RWPE2 (cell line): ENCODE data around the gene HSPA9.

Source experiments
- ATAC-seq: fragments of 200-7000 bp; cut with Tn5 transposase; 3 replicates; pipeline ENCODE4 v1.9.1; 2021; ENCODE audit warnings: low read depth
- DNase-seq: peaks from one replicate; pipeline ENCODE4 v3.0.0-alpha.2; 2020; ENCODE audit warnings: low spot score
- H3K27ac ChIP-seq: fragments of 450-650 bp; 2 replicates; pipeline ENCODE4 v1.5.1; 2017; ENCODE audit warnings: mild to moderate bottlenecking; ENCODE audit not compliant: poor library complexity, severe bottlenecking
- H3K27me3 ChIP-seq: fragments of 250-450 bp; sonication (Bioruptor Pico); 2 replicates; pipeline ENCODE4 v1.5.1; 2021; ENCODE audit warnings: mild to moderate bottlenecking, moderate library complexity; ENCODE audit not compliant: insufficient read depth, poor library complexity, severe bottlenecking
- H3K36me3 ChIP-seq: fragments of 250-450 bp; sonication (Bioruptor Pico); 2 replicates; pipeline ENCODE4 v1.5.1; 2020; ENCODE audit warnings: low read depth, mild to moderate bottlenecking, moderate library complexity
- H3K4me1 ChIP-seq: fragments of 250-450 bp; sonication (Bioruptor Pico); 2 replicates; pipeline ENCODE4 v1.5.1; 2021; ENCODE audit warnings: mild to moderate bottlenecking, moderate library complexity; ENCODE audit not compliant: insufficient read depth, poor library complexity, severe bottlenecking
- H3K4me3 ChIP-seq: fragments of 250-450 bp; sonication (Bioruptor Pico); 2 replicates; pipeline ENCODE4 v1.5.1; 2021; ENCODE audit warnings: mild to moderate bottlenecking, moderate library complexity; ENCODE audit not compliant: severe bottlenecking
- H3K9me3 ChIP-seq: fragments of 250-450 bp; sonication (Bioruptor Pico); 2 replicates; pipeline ENCODE4 v1.5.1; 2021; ENCODE audit warnings: mild to moderate bottlenecking, moderate library complexity; ENCODE audit not compliant: severe bottlenecking
- CTCF ChIP-seq: fragments of 450-650 bp; IDR thresholded peaks from one replicate; pipeline ENCODE4 v1.5.1; 2017; ENCODE audit warnings: mild to moderate bottlenecking, moderate library complexity; ENCODE audit not compliant: poor library complexity, severe bottlenecking

Gene HSPA9

GRCh38 chr5:138602371-138603000 is 27.3 kb upstream of the HSPA9 start:
- DNase-seq, result no peak
- ATAC-seq, result no peak
- no peaks in the 10 kb centered on the region for H3K36me3 ChIP-seq
- H3K9me3 ChIP-seq, result no peaks in the 10 kb centered on the region
- no peak overlapping the region for H3K4me3 ChIP-seq
- no peaks in the 10 kb centered on the region for H3K27me3 ChIP-seq
- H3K27ac ChIP-seq, result no peak overlapping the region
- H3K4me1 ChIP-seq, result no peaks in the 10 kb centered on the region
- no peak for TF ChIP-seq CTCF

GRCh38 chr5:138601444-138601843 is 26.2 kb upstream of the HSPA9 start:
- ATAC-seq (peak; percentile 50; the same call in 1 of the 3 replicates), DNase-seq (no peak)
- Histone ChIP-seq H3K4me3 (no peak overlapping the region), H3K27ac (no peak overlapping the region), H3K36me3 (no peaks in the 10 kb centered on the region), H3K27me3 (no peaks in the 10 kb centered on the region), H3K4me1 (no peaks in the 10 kb centered on the region), H3K9me3 (no peaks in the 10 kb centered on the region)
- no peak for TF ChIP-seq CTCF

GRCh38 chr5:138600446-138600845 is 25.2 kb upstream of the HSPA9 start:
- ATAC-seq, result no peak
- Histone ChIP-seq H3K36me3 (no peaks in the 10 kb centered on the region), H3K9me3 (no peaks in the 10 kb centered on the region), H3K4me1 (no peaks in the 10 kb centered on the region), H3K27ac (no peak overlapping the region), H3K4me3 (no peak overlapping the region), H3K27me3 (no peaks in the 10 kb centered on the region)
- no peak for TF ChIP-seq CTCF
- no peak for DNase-seq

- DNase-seq (no peak), ATAC-seq (no peak)
- no peak for TF ChIP-seq CTCF
- H3K27me3 ChIP-seq, result no peaks in the 10 kb centered on the region
- no peaks in the 10 kb centered on the region for H3K9me3 ChIP-seq
- no peaks in the 10 kb centered on the region for H3K4me1 ChIP-seq
- H3K4me3 ChIP-seq, result no peak overlapping the region
- no peaks in the 10 kb centered on the region for H3K36me3 ChIP-seq
- H3K27ac ChIP-seq, result no peak overlapping the region
These were observed 22.6 kb upstream of the HSPA9 start for GRCh38 chr5:138597661-138598400.
